ENCODE measurements around the gene POPDC2. TPM values are rescaled to one million over a fixed set of nuclear protein-coding genes. Genes with fewer than 3 reads are reported as not detected.

The POPDC2 gene
- total RNA-seq, 1 experiment from 2014 or later, result not detected

- no peak for DNase-seq (ENCODE audit: low spot score)
- in situ Hi-C loops (cut with HindIII; ENCODE audit: low sequenced_read_pairs), result no loop called here
Observed at GRCh38 chr3:119626196-119626595, 34.2 kb downstream of the POPDC2 start.

GRCh38 chr3:119625451-119626153 is 34.8 kb downstream of the POPDC2 start:
- in situ Hi-C loops (cut with HindIII; ENCODE audit: low sequenced_read_pairs), result no loop called here

GRCh38 chr3:119624002-119624720 is 36.2 kb downstream of the POPDC2 start:
- no peak for DNase-seq (ENCODE audit: low spot score)
- in situ Hi-C loops (cut with HindIII; ENCODE audit: low sequenced_read_pairs), result no loop called here

More at GRCh38 chr3:119625451-119626153, 34.8 kb downstream of the POPDC2 start:
- DNase-seq (ENCODE audit: low spot score), result no peak

GRCh38 chr3:119620899-119621298 is 39.5 kb downstream of the POPDC2 start:
- DNase-seq (ENCODE audit: low spot score), result no peak
- in situ Hi-C loops (cut with HindIII; ENCODE audit: low sequenced_read_pairs), result no loop called here

- no peak for DNase-seq (ENCODE audit: low spot score)
- in situ Hi-C loops (cut with HindIII; ENCODE audit: low sequenced_read_pairs), result no loop called here
Observed at GRCh38 chr3:119619094-119619493, 41.3 kb downstream of the POPDC2 start.

GRCh38 chr3:119616056-119616455 is 44.3 kb downstream of the POPDC2 start:
- in situ Hi-C loops (cut with HindIII; ENCODE audit: low sequenced_read_pairs), result no loop called here
- no peak for DNase-seq (ENCODE audit: low spot score)

GRCh38 chr3:119613872-119614271 is 46.5 kb downstream of the POPDC2 start:
- DNase-seq (ENCODE audit: low spot score), result no peak
- in situ Hi-C loops (cut with HindIII; ENCODE audit: low sequenced_read_pairs), result no loop called here

GRCh38 chr3:119613201-119613600 is 47.2 kb downstream of the POPDC2 start:
- in situ Hi-C loops (cut with HindIII; ENCODE audit: low sequenced_read_pairs), result no loop called here
- DNase-seq (ENCODE audit: low spot score), result no peak

GRCh38 chr3:119611664-119612063 is 48.7 kb downstream of the POPDC2 start:
- in situ Hi-C loops (cut with HindIII; ENCODE audit: low sequenced_read_pairs), result no loop called here
- DNase-seq (ENCODE audit: low spot score), result no peak

GRCh38 chr3:119609301-119609700 is 51.1 kb downstream of the POPDC2 start:
- no peak for DNase-seq (ENCODE audit: low spot score)
- in situ Hi-C loops (cut with HindIII; ENCODE audit: low sequenced_read_pairs), result no loop called here

GRCh38 chr3:119608405-119609000 is 51.9 kb downstream of the POPDC2 start:
- no peak for DNase-seq (ENCODE audit: low spot score)
- in situ Hi-C loops (cut with HindIII; ENCODE audit: low sequenced_read_pairs), result no loop called here

- in situ Hi-C loops (cut with HindIII; ENCODE audit: low sequenced_read_pairs), result no loop called here
- DNase-seq (ENCODE audit: low spot score), result no peak
Observed at GRCh38 chr3:119604878-119605277, 55.5 kb downstream of the POPDC2 start.

GRCh38 chr3:119602676-119603075 is 57.7 kb downstream of the POPDC2 start:
- in situ Hi-C loops (cut with HindIII; ENCODE audit: low sequenced_read_pairs), result no loop called here
- DNase-seq (ENCODE audit: low spot score), result no peak

- in situ Hi-C loops (cut with HindIII; ENCODE audit: low sequenced_read_pairs), result no loop called here
- DNase-seq (ENCODE audit: low spot score), result no peak
Observed at GRCh38 chr3:119601154-119601553, 59.2 kb downstream of the POPDC2 start.

GRCh38 chr3:119600732-119601131 is 59.7 kb downstream of the POPDC2 start:
- in situ Hi-C loops (cut with HindIII; ENCODE audit: low sequenced_read_pairs), result no loop called here
- DNase-seq (ENCODE audit: low spot score), result no peak

- in situ Hi-C loops (cut with HindIII; ENCODE audit: low sequenced_read_pairs), result no loop called here
Observed at GRCh38 chr3:119599558-119600174, 60.7 kb downstream of the POPDC2 start.

GRCh38 chr3:119598410-119599098 is 61.8 kb downstream of the POPDC2 start:
- no peak for DNase-seq (ENCODE audit: low spot score)
- in situ Hi-C loops (cut with HindIII; ENCODE audit: low sequenced_read_pairs), result no loop called here

More at GRCh38 chr3:119599558-119600174, 60.7 kb downstream of the POPDC2 start:
- no peak for DNase-seq (ENCODE audit: low spot score)

GRCh38 chr3:119597548-119598288 is 62.7 kb downstream of the POPDC2 start, which contains the start of gene PLA1A:
Gene PLA1A, plus strand, starts transcription at chr3:119597885. Its CDS starts 29 bp downstream, at chr3:119597914.
- no peak for DNase-seq (ENCODE audit: low spot score)

GRCh38 chr3:119596398-119596797 is 64.0 kb downstream of the POPDC2 start:
- no peak for DNase-seq (ENCODE audit: low spot score)
- in situ Hi-C loops (cut with HindIII; ENCODE audit: low sequenced_read_pairs), result no loop called here

More at GRCh38 chr3:119597548-119598288, 62.7 kb downstream of the POPDC2 start, which contains the start of gene PLA1A:
- in situ Hi-C loops (cut with HindIII; ENCODE audit: low sequenced_read_pairs), result no loop called here
